AG09309 (cell line): ENCODE results near the gene C13orf46.

ENCODE experiments used
- DNase-seq: peaks from one replicate; pipeline ENCODE4 v3.0.0-alpha.2; 2010; ENCODE audit warnings: low read depth
- H3K4me3 ChIP-seq: 2 replicates; pipeline ENCODE4 v1.5.1; 2011; ENCODE audit warnings: mild to moderate bottlenecking, low read depth, low read length, moderate library complexity; ENCODE audit not compliant: control insufficient read depth
- CTCF ChIP-seq: IDR thresholded peaks from 2 replicates; pipeline ENCODE4 v1.5.1; 2011; ENCODE audit warnings: mild to moderate bottlenecking, low read depth, low read length, inconsistent platforms; ENCODE audit not compliant: insufficient read depth, control insufficient read depth; ENCODE audit errors: missing control alignments

Gene C13orf46

DNA sequence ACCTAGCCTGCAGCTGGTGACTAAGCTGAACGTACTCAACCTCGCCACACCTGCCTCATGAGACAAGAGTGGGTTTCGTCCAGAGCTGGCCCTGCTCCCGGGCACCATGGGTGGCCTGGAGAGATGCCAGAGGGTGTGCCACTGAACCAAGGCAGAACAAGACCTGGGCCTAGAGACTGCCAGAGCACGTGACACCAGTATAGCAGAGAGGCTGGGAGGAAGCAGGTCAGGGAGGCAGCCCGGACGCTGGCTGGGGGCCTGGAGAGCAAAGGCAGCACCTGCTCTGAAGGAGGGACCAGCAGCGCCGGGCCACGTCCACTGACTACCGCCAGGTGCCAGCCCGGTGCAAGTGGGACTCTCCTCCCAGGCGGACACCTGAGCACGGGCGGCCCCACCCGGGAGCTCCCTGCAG lies 7.3 kb upstream of the C13orf46 start:
- no peak for DNase-seq
- H3K4me3 ChIP-seq = no peak overlapping the region
- no peak for TF ChIP-seq CTCF

DNA sequence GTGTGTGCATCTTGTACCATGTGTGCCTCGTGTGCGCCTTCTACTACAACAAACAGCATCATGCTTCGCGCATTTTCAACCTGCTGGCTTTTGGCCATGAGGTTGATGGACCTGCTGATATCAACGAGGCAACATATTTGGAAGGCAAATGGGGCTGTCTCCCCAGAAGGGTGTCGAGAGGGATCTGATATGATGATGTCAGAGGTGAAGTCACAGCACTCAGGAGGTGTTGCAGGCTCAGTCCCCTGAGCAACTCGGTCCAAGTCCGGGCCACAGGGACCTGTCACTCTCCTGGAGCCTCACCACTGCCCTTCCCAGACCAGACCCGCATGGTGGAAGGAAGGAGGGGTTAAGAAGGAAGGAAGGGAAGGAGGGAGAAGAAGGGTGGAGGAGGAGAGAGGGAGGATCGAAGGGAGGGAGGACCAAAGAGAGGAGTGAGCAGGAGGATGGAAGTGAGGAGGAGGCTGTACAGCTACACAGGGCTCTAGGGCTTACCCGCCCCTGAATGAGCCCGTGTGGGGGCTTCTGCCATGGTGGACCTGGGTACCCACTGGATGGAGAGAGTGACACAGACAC lies 6.7 kb upstream of the C13orf46 start:
- no peak for TF ChIP-seq CTCF
- DNase-seq = no peak
- no peak overlapping the region for H3K4me3 ChIP-seq

DNA sequence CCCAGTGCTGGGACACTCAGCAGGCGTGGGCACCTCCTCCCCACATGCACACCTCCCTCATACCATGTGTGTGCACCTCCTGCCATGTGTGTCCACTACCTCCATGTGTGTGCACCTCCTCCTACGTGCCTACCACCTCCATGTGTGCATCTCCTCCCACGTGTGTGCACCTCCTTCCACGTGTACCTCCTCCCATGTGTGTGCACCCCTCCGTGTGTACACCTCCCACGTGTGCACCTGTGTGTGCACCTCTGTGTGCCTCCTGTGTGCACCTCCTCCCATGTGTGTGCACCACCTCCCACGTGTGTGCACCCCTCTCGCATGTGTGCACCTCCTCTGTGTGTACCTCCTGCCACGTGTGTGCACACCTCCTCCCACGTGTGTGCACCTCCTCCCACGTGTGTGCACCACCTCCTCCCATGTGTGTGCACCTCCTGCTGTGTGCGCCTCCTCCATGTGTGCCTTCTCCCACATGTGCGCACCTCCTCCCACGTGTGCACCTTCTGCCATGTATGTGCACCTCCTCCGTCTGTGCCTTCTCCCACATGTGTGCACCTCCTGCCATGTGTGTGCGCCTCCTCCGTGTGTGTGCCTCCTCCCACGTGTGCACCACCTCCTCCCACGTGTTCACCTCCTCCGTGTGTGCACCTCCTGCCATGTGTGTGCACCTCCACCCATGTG lies 6.1 kb upstream of the C13orf46 start:
- no peak overlapping the region for H3K4me3 ChIP-seq
- DNase-seq = no peak
- no peak for TF ChIP-seq CTCF

DNA sequence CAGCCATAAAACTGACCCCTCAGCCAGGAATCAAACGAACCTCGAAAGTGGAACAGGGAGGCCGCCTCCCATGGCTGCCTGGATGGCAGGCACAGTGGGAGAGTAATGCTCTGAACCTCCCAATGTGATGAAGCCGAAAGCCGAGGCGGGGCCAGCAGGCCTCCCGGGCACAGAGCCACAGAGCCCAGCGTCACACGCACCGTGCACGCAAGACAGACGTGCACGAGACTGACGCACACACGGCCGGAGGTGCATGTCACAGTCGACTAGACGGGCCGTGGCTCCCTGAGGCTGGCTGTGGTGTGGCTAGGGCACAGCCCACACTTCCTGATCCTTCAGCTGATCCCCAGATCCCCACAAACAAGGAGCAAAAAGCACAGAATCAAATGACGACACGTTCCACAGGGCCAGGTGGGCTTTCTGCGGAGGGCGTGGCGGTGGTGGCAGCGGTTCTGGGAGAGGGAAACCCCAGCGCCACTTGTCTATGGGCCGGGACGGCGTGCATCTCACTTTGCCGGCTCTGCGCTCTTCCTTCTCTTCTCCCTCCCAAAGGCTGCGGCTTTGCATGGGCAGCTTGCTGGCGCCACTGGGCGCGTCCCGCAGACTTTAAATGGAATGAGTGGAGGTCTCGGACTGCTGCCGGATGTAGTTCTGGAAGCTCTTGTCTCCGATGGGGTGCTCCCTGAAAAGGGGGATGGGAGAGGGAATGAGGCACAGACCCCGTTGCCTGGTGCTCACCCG lies 5.0 kb upstream of the C13orf46 start:
- no peak for TF ChIP-seq CTCF
- no peak for DNase-seq
- H3K4me3 ChIP-seq = no peak overlapping the region

- TF ChIP-seq CTCF = no peak
- no peak overlapping the region for H3K4me3 ChIP-seq
- no peak for DNase-seq
These were observed 4.1 kb upstream of the C13orf46 start for GRCh38 chr13:113977976-113978375.

DNA sequence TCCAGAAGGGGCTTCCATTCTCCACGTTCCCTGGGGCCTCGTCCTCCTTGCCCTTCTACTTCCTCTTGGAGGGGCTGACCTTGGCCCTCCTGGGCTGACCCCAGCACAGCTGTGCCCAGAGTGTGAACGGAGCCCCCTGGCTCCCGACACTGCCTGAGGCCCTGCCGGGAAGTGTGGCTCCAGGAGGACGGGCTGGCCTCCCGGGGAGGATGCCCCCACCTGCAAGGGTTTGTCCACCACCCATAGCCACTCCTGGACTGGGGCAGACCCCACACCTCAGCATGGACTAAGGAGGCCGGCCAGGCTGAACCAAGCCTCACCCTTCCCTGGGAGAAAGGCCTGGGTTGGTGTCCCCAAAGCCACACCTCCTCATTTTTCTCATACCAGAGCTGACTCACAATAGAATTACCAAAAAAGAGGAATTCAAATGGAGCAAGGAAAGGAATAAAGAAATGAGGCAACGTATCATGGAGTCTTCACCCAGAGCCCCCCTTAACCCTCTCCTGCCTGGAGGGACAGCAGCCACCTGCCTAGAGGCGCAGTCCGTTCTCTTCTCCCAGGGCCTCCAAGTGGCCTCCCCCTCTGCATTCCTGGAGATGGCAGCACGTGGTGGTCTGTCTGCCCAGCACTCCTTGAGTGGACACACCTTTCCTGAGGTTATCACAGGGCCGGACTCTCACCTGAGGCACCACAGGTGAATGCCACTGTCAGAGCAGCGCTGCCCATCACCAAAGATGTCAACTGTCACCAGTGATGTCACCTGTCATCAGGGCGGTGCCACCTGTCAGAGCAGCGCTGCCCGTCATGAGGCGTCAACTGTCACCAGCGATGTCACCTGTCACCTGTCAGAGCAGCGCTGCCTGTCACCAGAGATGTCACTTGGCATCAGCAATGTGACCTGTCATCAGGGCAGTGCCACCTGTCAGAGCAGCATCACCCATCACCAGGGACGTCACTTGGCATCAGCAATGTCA lies 3.1 kb upstream of the C13orf46 start:
- no peak overlapping the region for H3K4me3 ChIP-seq
- no peak for TF ChIP-seq CTCF
- DNase-seq = peak; percentile 24
